ENCODE measurements around the gene SREBF2. TPM values are rescaled to one million over a fixed set of nuclear protein-coding genes. Genes with fewer than 3 reads are reported as not detected.

Gene SREBF2
- total and polyA plus RNA-seq, 2 of the 8 experiments (the other 6 are each of a cell fraction or from before 2014, with no cell fraction given) = 125 to 144 TPM

DNA sequence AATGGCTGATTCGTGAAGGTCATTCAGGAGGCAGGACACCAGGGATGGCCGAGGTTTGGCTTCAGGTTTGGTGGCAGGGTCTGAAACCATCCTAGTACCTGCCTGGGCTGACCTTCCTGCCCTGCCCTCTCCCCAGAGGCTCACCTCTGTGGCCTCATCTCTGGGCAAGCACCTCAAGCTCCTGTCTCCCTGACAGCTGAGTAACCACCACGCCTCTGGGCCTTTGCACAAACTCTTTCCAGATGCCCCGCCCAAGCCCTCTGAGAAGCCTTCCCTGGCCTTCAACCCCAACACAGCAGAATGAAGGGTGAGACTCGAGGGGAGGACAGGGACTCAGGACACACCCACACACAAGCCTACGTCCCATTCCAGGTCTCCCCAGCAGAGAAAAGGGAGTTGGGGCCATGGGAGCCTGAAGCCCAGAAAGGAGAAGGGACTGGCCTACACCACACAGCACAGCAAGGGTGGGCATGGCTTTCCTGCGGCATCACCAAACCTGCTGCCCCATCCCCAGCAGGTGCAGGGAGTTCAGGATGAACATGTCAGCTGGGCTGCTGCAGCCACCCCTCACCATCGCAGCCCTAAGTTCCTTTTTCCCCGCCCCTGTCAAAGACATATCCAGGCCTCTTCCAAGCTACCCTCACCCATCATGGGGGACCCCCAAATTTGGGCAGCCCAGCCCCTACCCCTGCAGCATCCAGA lies 79.6 kb downstream of the SREBF2 start:
- Histone ChIP-seq H2BK5ac (ENCODE audit: low read depth, low read length) (no peak overlapping the region), H4K5ac (ENCODE audit: insufficient read length, low read depth, low read length) (no peak overlapping the region), H3K36me3 (ENCODE audit: control insufficient read depth in 2 of 4, insufficient read depth in 4 of 4, low read length in 3 of 4) (peaks cover 0 to 16% (median 1%) of the 10 kb centered on the region in 4 experiments; a peak in 1 of 8 replicates), H2BK20ac (ENCODE audit: low read length) (no peak overlapping the region), H3K23ac (ENCODE audit: insufficient read length) (no peak overlapping the region), H2BK15ac (ENCODE audit: low read length) (no peak overlapping the region; the same call in 1 of the 2 replicates), H4K91ac (replicated peaks; ENCODE audit: insufficient read length, low read length) (no peak overlapping the region), H3K4me2 (ENCODE audit: insufficient read depth in 1 of 2, low read depth in 2 of 2, low read length in 2 of 2) (no peak overlapping the region; a peak in 1 of 4 replicates), H3K9me3 (ENCODE audit: insufficient read depth in 2 of 2, low read depth in 1 of 2, low read length in 1 of 2) (no peaks in the 10 kb centered on the region; a peak in 1 of 4 replicates), H4K20me1 (replicated peaks in 1 of 2; ENCODE audit: control insufficient read depth in 1 of 2, insufficient read depth in 2 of 2, low read length in 2 of 2) (peaks cover 16 to 32% of the 10 kb centered on the region in 2 experiments), H2AFZ (ENCODE audit: low read length) (no peak overlapping the region), H3K4ac (replicated peaks; ENCODE audit: insufficient read length, low read depth, low read length) (no peak overlapping the region), H3K4me1 (replicated peaks in 1 of 4; ENCODE audit: control insufficient read depth in 3 of 4, insufficient read depth in 4 of 4, low read length in 3 of 4) (peaks cover 0 to 32% (median 16%) of the 10 kb centered on the region in 4 experiments; a peak in 6 of 7 replicates), H2BK120ac (replicated peaks; ENCODE audit: low read depth, low read length) (no peak overlapping the region), H3K9ac (replicated peaks in 1 of 4; ENCODE audit: extremely low read depth in 1 of 4, low read depth in 3 of 4, low read length in 3 of 4) (no peak overlapping the region), H2BK12ac (ENCODE audit: low read depth, low read length) (peak overlapping the region; percentile 23; the same call in 1 of the 2 replicates), H3K23me2 (ENCODE audit: low read depth, low read length) (peaks cover 10% of the 10 kb centered on the region; the same call in 1 of the 2 replicates), H3K4me3 (ENCODE audit: extremely low read depth in 1 of 4, insufficient read depth in 2 of 4, low read depth in 3 of 4, low read length in 4 of 4) (no peak overlapping the region), H3K27ac (ENCODE audit: low read depth, low read length) (no peak overlapping the region), H3K14ac (ENCODE audit: insufficient read length) (no peak overlapping the region), H3K79me1 (ENCODE audit: low read depth, low read length) (no peaks in the 10 kb centered on the region), H3K27me3 (replicated peaks in 1 of 4; ENCODE audit: control insufficient read depth in 3 of 4, extremely low read depth in 1 of 4, insufficient read depth in 3 of 4, low read length in 3 of 4) (peaks cover 74 to 92% (median 88%) of the 10 kb centered on the region in 4 experiments), H2AK5ac (ENCODE audit: low read depth, low read length) (0 out of 2 replicates have a peak overlapping the region, but pooled peaks have one; percentile 60), H3K18ac (ENCODE audit: extremely low read depth, low read length) (no peak overlapping the region), H4K8ac (ENCODE audit: extremely low read depth, insufficient read depth, low read length) (no peak overlapping the region), H3K79me2 (ENCODE audit: control insufficient read depth in 1 of 2, insufficient read depth in 2 of 2, low read length in 2 of 2) (no peaks in the 10 kb centered on the region), H3K56ac (replicated peaks; ENCODE audit: insufficient read length, low read depth, low read length) (no peak overlapping the region)
- WGBS, 2 experiments (ENCODE audit: extremely low coverage in 1 of 2, insufficient coverage in 1 of 2, insufficient read length in 1 of 2, insufficient replicate concordance in 2 of 2, low coverage in 1 of 2, low lambda C conversion rate in 2 of 2, missing lambda C conversion rate in 1 of 2) = 78% methylated on average over 9 of the region's 9 CpGs; no CpG with 5 or more reads in 1 of the 2 experiments
- ChIA-PET CTCF (ENCODE audit: partially characterized antibody) (interaction anchor here (0.9 to 1.5 kb wide), 7 partner anchors 10 to 215 kb away, joined by 3 to 5 read pairs (median 3); no protein-coding TSS in a partner anchor), POLR2A (ENCODE audit: partially characterized antibody) (interaction anchor here (0.7 to 1.6 kb wide), 4 partner anchors 14 to 34 kb away, joined by 3 to 4 read pairs (median 4); partner anchors contain the start of genes CENPM and TNFRSF13C)
- no peak for FAIRE-seq
- no peak for DNase-seq (ENCODE audit: low read depth in 1 of 2, low spot score in 2 of 2)
- TF ChIP-seq RNF2 (IDR thresholded peaks at IDR 0.05; ENCODE audit: borderline replicate concordance, low read depth, low read length, missing control alignments, poor library complexity, severe bottlenecking) (peak; percentile 36), TCF12 (IDR thresholded peaks at IDR 0.05; ENCODE audit: low read depth, low read length) (no peak), CEBPB (IDR thresholded peaks at IDR 0.05; ENCODE audit: low read depth, low read length) (no peak), CREB1 (IDR thresholded peaks at IDR 0.05) (no peak), EZH2 (IDR thresholded peaks at IDR 0.05; ENCODE audit: low read depth, low read length, severe bottlenecking) (peak; percentile 49), SIRT6 (IDR thresholded peaks at IDR 0.05; ENCODE audit: low read length) (no peak), GTF2F1 (IDR thresholded peaks at IDR 0.05; ENCODE audit: borderline replicate concordance, low read depth, low read length) (no peak), RBBP5 (IDR thresholded peaks at IDR 0.05; ENCODE audit: borderline replicate concordance, low read depth, low read length) (no peak), SP2 (IDR thresholded peaks at IDR 0.05; ENCODE audit: low read length) (no peak)

All from H1 (cell line).